Measurements from ENCODE around the gene KIF3A. TPM values are rescaled to one million over a fixed set of nuclear protein-coding genes. Genes with fewer than 3 reads are reported as not detected.

Gene KIF3A
- total RNA-seq, 1 donor from 2014 or later = 25.4 TPM

DNA sequence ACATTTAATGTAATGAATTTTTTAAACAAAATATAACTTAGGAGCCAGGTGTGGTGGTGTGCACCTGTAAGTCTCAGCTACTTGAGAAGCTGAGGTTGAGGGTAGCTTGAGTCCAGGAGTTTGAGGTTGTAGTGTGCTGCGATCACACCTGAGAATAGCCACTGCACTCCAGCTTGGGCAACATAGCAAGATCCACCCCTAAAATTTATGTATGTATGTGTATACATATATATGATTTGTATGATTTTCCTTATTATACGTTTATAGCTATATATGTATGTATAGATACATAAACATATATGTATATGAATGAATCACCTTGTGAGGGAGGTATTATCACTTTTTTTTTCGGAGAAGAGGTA lies 9.2 kb upstream of the KIF3A start:
- Mint-ChIP-seq H3K9me3 (ENCODE audit: unreplicated experiment) (peaks cover 3% of the 10 kb centered on the region), H3K4me3 (ENCODE audit: unreplicated experiment) (peak overlapping the region; percentile 50), H3K27me3 (ENCODE audit: low read depth, unreplicated experiment) (peaks cover 29% of the 10 kb centered on the region), H3K36me3 (ENCODE audit: low read depth, unreplicated experiment) (peaks cover 7% of the 10 kb centered on the region), H3K27ac (ENCODE audit: unreplicated experiment) (no peak overlapping the region), H3K4me1 (ENCODE audit: low read depth, unreplicated experiment) (no peaks in the 10 kb centered on the region)
- H3K79me2 ChIP-seq (ENCODE audit: insufficient read depth, low read length) = no peaks in the 10 kb centered on the region
- H4K20me1 ChIP-seq (ENCODE audit: insufficient read depth, low read length) = no peaks in the 10 kb centered on the region
- H3K9ac ChIP-seq (ENCODE audit: low read length) = no peak overlapping the region
- H3K27me3 ChIP-seq (ENCODE audit: insufficient read depth, low read length) = peaks cover 32% of the 10 kb centered on the region
- peaks cover 3% of the 10 kb centered on the region for H3K4me1 ChIP-seq (ENCODE audit: insufficient read depth, low read length)
- H2AFZ ChIP-seq (ENCODE audit: low read depth, low read length) = peak overlapping the region; percentile 75
- FAIRE-seq (no peak), DNase-seq (ENCODE audit: low read depth) (no peak)
- H3K4me2 ChIP-seq (ENCODE audit: low read length) = peak overlapping the region; percentile 81
- no peaks in the 10 kb centered on the region for H3K36me3 ChIP-seq (ENCODE audit: insufficient read depth, low read length)
- H3K4me3 ChIP-seq (ENCODE audit: insufficient read depth, low read depth, low read length) = peak overlapping the region; percentile 39
- TF ChIP-seq EZH2 (IDR thresholded peaks at IDR 0.05; ENCODE audit: insufficient read depth, low read length) (no peak), CTCF (IDR thresholded peaks at IDR 0.05; ENCODE audit: insufficient read depth, low read depth, low read length) (no peak)
- H3K9me3 ChIP-seq (ENCODE audit: insufficient read depth, low read depth, low read length) = no peaks in the 10 kb centered on the region
- no peak overlapping the region for H3K27ac ChIP-seq (ENCODE audit: low read depth, low read length)

- no peak overlapping the region for H3K9ac ChIP-seq (ENCODE audit: low read length)
- peaks cover 32% of the 10 kb centered on the region for H3K27me3 ChIP-seq (ENCODE audit: insufficient read depth, low read length)
- peaks cover 3% of the 10 kb centered on the region for H3K9me3 Mint-ChIP-seq (ENCODE audit: unreplicated experiment)
- H3K9me3 ChIP-seq (ENCODE audit: insufficient read depth, low read depth, low read length) = no peaks in the 10 kb centered on the region
- no peaks in the 10 kb centered on the region for H4K20me1 ChIP-seq (ENCODE audit: insufficient read depth, low read length)
- no peak for DNase-seq (ENCODE audit: low read depth)
- no peak overlapping the region for H3K4me3 Mint-ChIP-seq (ENCODE audit: unreplicated experiment)
- H2AFZ ChIP-seq (ENCODE audit: low read depth, low read length) = no peak overlapping the region
- no peaks in the 10 kb centered on the region for H3K4me1 Mint-ChIP-seq (ENCODE audit: low read depth, unreplicated experiment)
- no peaks in the 10 kb centered on the region for H3K79me2 ChIP-seq (ENCODE audit: insufficient read depth, low read length)
- H3K4me2 ChIP-seq (ENCODE audit: low read length) = no peak overlapping the region
- peaks cover 3% of the 10 kb centered on the region for H3K4me1 ChIP-seq (ENCODE audit: insufficient read depth, low read length)
- no peak overlapping the region for H3K27ac Mint-ChIP-seq (ENCODE audit: unreplicated experiment)
- no peaks in the 10 kb centered on the region for H3K36me3 ChIP-seq (ENCODE audit: insufficient read depth, low read length)
- no peak overlapping the region for H3K4me3 ChIP-seq (ENCODE audit: insufficient read depth, low read depth, low read length)
- TF ChIP-seq EZH2 (IDR thresholded peaks at IDR 0.05; ENCODE audit: insufficient read depth, low read length) = no peak
- no peak for TF ChIP-seq CTCF (IDR thresholded peaks at IDR 0.05; ENCODE audit: insufficient read depth, low read depth, low read length)
- no peak overlapping the region for H3K27ac ChIP-seq (ENCODE audit: low read depth, low read length)
- peaks cover 7% of the 10 kb centered on the region for H3K36me3 Mint-ChIP-seq (ENCODE audit: low read depth, unreplicated experiment)
- FAIRE-seq = no peak
- peaks cover 29% of the 10 kb centered on the region for H3K27me3 Mint-ChIP-seq (ENCODE audit: low read depth, unreplicated experiment)
Observed at GRCh38 chr5:132744659-132745058, 7.3 kb upstream of the KIF3A start.

DNA sequence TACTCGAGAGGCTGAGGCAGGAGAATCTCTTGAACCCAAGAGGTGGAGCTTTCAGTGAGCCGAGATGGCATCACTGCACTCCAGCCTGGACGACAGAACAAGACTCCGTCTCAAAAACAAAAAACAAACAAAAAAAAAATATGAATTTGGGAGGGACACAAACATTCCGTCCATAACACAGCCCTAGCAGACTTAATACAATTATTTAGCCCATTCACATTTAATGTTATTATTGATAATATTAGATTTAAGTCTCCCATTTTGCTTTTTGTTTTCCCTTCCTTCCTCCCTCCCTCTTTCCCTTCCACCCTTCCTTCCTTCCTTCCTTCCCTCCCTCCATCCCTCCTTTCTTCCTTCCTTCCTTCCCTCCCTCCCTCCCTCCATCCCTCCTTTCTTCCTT lies 5.3 kb upstream of the KIF3A start:
- peaks cover 1% of the 10 kb centered on the region for H3K36me3 Mint-ChIP-seq (ENCODE audit: low read depth, unreplicated experiment)
- no peaks in the 10 kb centered on the region for H3K79me2 ChIP-seq (ENCODE audit: insufficient read depth, low read length)
- H4K20me1 ChIP-seq (ENCODE audit: insufficient read depth, low read length) = no peaks in the 10 kb centered on the region
- no peaks in the 10 kb centered on the region for H3K9me3 Mint-ChIP-seq (ENCODE audit: unreplicated experiment)
- H3K27me3 Mint-ChIP-seq (ENCODE audit: low read depth, unreplicated experiment) = peaks cover 16% of the 10 kb centered on the region
- H3K27ac Mint-ChIP-seq (ENCODE audit: unreplicated experiment) = no peak overlapping the region
- DNase-seq (ENCODE audit: low read depth) (no peak), FAIRE-seq (no peak)
- no peak for TF ChIP-seq CTCF (IDR thresholded peaks at IDR 0.05; ENCODE audit: insufficient read depth, low read depth, low read length)
- no peak for TF ChIP-seq EZH2 (IDR thresholded peaks at IDR 0.05; ENCODE audit: insufficient read depth, low read length)
- H2AFZ ChIP-seq (ENCODE audit: low read depth, low read length) = no peak overlapping the region
- no peak overlapping the region for H3K27ac ChIP-seq (ENCODE audit: low read depth, low read length)
- peaks cover 8% of the 10 kb centered on the region for H3K4me1 Mint-ChIP-seq (ENCODE audit: low read depth, unreplicated experiment)
- H3K9ac ChIP-seq (ENCODE audit: low read length) = no peak overlapping the region
- H3K4me3 Mint-ChIP-seq (ENCODE audit: unreplicated experiment) = no peak overlapping the region
- peaks cover 22% of the 10 kb centered on the region for H3K27me3 ChIP-seq (ENCODE audit: insufficient read depth, low read length)
- H3K9me3 ChIP-seq (ENCODE audit: insufficient read depth, low read depth, low read length) = no peaks in the 10 kb centered on the region
- H3K36me3 ChIP-seq (ENCODE audit: insufficient read depth, low read length) = no peaks in the 10 kb centered on the region
- H3K4me3 ChIP-seq (ENCODE audit: insufficient read depth, low read depth, low read length) = no peak overlapping the region
- peaks cover 5% of the 10 kb centered on the region for H3K4me1 ChIP-seq (ENCODE audit: insufficient read depth, low read length)
- H3K4me2 ChIP-seq (ENCODE audit: low read length) = no peak overlapping the region

Data from astrocyte (in vitro differentiated cells and primary cell).